ENCODE results near the gene NAT8L. TPM values are rescaled to one million over a fixed set of nuclear protein-coding genes. Genes with fewer than 3 reads are reported as not detected.

The NAT8L gene, protein sequence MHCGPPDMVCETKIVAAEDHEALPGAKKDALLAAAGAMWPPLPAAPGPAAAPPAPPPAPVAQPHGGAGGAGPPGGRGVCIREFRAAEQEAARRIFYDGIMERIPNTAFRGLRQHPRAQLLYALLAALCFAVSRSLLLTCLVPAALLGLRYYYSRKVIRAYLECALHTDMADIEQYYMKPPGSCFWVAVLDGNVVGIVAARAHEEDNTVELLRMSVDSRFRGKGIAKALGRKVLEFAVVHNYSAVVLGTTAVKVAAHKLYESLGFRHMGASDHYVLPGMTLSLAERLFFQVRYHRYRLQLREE
- 9.8 to 16.8 TPM (median 15.3 TPM) in 5 replicates for total RNA-seq (2022; extraction: Qiagen RNA extraction)

DNA sequence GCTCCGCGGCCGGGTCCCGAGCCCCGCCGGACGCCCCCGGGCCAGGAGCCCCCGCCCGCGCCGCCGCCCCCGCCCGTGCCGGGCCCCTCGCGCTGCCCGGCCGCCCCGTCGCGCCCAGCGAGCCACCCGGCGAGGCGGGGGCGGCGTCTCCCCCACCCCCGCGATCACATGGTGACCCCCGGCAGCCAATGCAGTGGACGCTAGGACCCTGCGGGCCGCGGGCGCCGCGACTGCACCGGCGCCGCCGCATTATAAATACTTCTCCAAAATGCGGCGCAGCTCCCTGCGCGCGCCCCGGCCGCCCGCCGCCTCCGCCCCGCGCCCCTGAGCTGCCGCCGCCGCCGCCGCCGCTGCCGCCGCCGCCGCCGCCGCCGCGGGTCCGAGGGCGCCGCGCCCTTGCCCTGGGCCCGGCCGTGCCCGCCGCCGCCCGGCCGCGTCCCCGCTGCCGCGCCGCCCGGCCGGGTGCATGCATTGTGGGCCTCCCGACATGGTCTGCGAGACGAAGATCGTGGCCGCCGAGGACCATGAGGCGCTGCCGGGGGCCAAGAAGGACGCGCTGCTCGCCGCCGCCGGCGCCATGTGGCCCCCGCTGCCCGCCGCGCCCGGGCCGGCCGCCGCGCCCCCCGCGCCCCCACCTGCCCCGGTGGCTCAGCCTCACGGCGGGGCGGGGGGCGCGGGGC lies at the start of gene NAT8L:
NAT8L (plus strand) TSS at position 282 of the 680 bp plus-strand sequence; CDS start at position 467, 185 bp downstream.

Other genes starting within 250 kb of the NAT8L start
- 25.8 to 31.7 TPM (median 28.7 TPM) in 5 replicates for gene LETM1, start 203.2 kb upstream of the NAT8L start, total RNA-seq (2022; extraction: Qiagen RNA extraction)
- 36.5 to 47.3 TPM (median 43.9 TPM) in 5 replicates for gene NSD2, start 187.9 kb upstream of the NAT8L start, total RNA-seq (2022; extraction: Qiagen RNA extraction)
- gene NELFA, start 50.4 kb upstream of the NAT8L start, total RNA-seq (2022; extraction: Qiagen RNA extraction), result 19.5 to 26.6 TPM (median 24.3 TPM) in 5 replicates
- 6.7 to 8.9 TPM (median 7.7 TPM) in 5 replicates for gene HAUS3, start 182.8 kb downstream of the NAT8L start, total RNA-seq (2022; extraction: Qiagen RNA extraction)
- 0.51 to 1.2 TPM (median 0.69 TPM) in 5 replicates for gene POLN, start 182.8 kb downstream of the NAT8L start, total RNA-seq (2022; extraction: Qiagen RNA extraction)
- gene MXD4, start 202.8 kb downstream of the NAT8L start, total RNA-seq (2022; extraction: Qiagen RNA extraction), result 12.4 to 21.3 TPM (median 19.1 TPM) in 5 replicates